ENCODE results near the gene TMEM45A.

The TMEM45A gene

DNA sequence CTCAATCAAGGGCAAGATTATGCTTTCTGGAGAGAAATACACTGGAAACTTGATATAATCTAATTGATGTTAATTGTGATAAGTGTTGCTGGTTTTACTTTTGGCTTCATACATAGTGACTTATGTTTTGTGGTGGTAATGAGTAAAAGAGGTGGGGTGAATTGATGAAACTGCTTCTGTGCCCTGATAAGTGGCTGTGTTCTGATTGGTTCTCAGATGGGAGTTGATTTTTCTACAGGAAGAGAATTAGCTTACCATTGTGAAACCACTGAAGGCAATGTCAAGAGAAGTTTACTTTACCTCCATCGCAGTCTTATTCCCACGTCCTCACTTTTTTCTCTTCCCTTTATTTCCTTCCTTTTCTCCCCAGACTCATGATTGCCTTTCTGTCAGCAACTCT is 23.8 kb downstream of the TMEM45A start:
- Histone ChIP-seq H3K27me3 (no peaks in the 10 kb centered on the region), H3K36me3 (no peaks in the 10 kb centered on the region), H3K4me1 (no peaks in the 10 kb centered on the region), H3K4me3 (no peak overlapping the region), H3K9ac (no peak overlapping the region), H3K4me2 (no peak overlapping the region), H3K9me3 (replicated peaks in 1 of 11) (no peaks in the 10 kb centered on the region), H4K20me1 (no peaks in the 10 kb centered on the region), H3K27ac (no peak overlapping the region)
- TF ChIP-seq Cebpa-rat (IDR thresholded peaks at IDR 0.05) = no peak

DNA sequence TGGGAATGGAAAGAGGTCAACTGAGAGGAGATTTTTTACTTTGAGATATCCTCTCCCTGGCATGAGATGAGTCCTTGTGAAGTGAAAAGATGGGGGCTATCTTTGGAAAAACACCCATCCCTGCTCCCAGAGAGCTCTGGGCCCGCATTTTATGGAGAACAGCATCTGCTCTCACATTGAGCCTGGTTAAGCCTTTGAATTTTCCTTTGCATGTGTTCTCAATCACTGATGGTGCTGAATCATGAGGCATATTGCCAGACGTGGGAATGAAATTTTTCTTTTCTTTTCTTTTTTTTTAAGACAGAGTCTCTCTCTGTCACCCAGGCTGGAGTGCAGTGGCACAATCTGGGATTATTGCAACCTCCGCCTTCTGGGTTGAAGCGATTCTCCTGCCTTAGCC is 24.4 kb downstream of the TMEM45A start:
- Histone ChIP-seq H3K4me3 (no peak overlapping the region), H3K27me3 (no peaks in the 10 kb centered on the region), H3K27ac (no peak overlapping the region), H3K4me1 (no peaks in the 10 kb centered on the region), H3K36me3 (no peaks in the 10 kb centered on the region), H4K20me1 (no peaks in the 10 kb centered on the region), H3K4me2 (no peak overlapping the region), H3K9me3 (replicated peaks in 1 of 11) (no peaks in the 10 kb centered on the region), H3K9ac (no peak overlapping the region)
- TF ChIP-seq Cebpa-rat (IDR thresholded peaks at IDR 0.05) = no peak

DNA sequence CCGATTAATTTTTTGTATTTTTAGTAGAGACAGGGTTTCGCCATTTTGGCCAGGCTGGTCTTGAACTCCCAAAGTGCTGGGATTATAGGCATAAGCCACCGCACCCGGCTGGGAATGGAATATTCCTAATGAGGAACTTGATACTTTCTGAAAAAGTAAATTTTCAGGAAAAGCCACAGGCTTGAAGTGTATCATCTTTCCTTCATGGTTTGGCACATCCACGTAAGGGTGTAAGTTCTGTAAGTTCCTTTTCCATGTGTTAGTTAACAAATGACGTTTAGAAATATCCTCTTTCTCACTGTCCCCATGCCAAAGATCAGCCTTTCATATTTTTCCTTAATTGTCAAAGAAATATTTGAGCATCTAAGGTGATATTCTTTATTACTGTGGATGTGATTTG is 24.9 kb downstream of the TMEM45A start:
- H3K27ac ChIP-seq = no peak overlapping the region
- H3K4me1 ChIP-seq = no peaks in the 10 kb centered on the region
- no peak overlapping the region for H3K9ac ChIP-seq
- no peak for TF ChIP-seq Cebpa-rat (IDR thresholded peaks at IDR 0.05)
- no peaks in the 10 kb centered on the region for H4K20me1 ChIP-seq
- no peak overlapping the region for H3K4me3 ChIP-seq
- no peak overlapping the region for H3K4me2 ChIP-seq
- H3K27me3 ChIP-seq = no peaks in the 10 kb centered on the region
- H3K36me3 ChIP-seq = no peaks in the 10 kb centered on the region
- no peaks in the 10 kb centered on the region for H3K9me3 ChIP-seq (replicated peaks in 1 of 11)

DNA sequence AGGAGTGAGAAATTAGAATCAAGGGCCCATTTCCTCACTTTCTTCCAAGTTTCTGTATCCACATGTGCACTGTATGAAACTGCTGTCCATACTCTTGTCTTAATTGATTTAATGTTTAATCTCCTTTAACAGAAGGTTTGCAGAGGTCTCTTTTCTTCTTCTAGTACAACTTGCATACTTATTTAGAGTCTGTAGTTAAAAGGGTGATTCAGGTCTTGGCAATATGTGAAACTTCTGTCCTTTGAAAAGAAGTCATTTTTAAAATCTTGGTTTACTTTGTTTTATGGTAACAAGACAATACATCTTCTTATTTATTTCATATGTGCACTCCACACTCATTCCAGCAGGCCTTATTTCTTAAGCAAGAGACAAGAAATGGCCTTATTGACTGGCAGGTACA is 25.8 kb downstream of the TMEM45A start:
- Histone ChIP-seq H3K9ac (no peak overlapping the region), H3K4me3 (no peak overlapping the region), H3K4me2 (no peak overlapping the region; a peak in 1 of 22 replicates), H3K9me3 (replicated peaks in 1 of 11) (no peaks in the 10 kb centered on the region), H4K20me1 (no peaks in the 10 kb centered on the region), H3K36me3 (no peaks in the 10 kb centered on the region), H3K4me1 (no peaks in the 10 kb centered on the region), H3K27ac (no peak overlapping the region), H3K27me3 (no peaks in the 10 kb centered on the region)
- no peak for TF ChIP-seq Cebpa-rat (IDR thresholded peaks at IDR 0.05)

DNA sequence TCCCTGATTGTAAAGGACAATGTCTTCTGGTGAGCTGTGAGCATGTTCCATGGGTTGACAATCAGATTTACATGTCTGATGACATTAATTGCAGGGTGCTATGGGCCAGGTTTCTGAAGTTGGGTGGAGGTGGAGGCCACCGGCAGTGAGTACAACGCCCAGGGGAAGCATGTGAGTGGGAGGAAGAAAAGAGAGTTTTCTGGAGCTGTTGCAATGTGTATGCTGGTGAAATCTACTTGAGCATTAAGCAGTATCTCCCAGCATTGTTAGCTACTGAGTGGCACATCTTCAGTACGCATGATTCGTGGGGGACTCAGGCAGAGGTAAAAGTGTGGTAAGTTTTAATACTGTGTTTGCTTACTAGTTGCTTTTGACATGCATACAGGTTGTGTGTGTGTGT is 26.6 kb downstream of the TMEM45A start:
- Histone ChIP-seq H3K9ac (no peak overlapping the region), H4K20me1 (no peaks in the 10 kb centered on the region), H3K4me1 (no peaks in the 10 kb centered on the region), H3K27me3 (no peaks in the 10 kb centered on the region), H3K4me2 (no peak overlapping the region), H3K27ac (no peak overlapping the region), H3K36me3 (no peaks in the 10 kb centered on the region), H3K4me3 (no peak overlapping the region), H3K9me3 (replicated peaks in 1 of 11) (no peaks in the 10 kb centered on the region)
- no peak for TF ChIP-seq Cebpa-rat (IDR thresholded peaks at IDR 0.05)

DNA sequence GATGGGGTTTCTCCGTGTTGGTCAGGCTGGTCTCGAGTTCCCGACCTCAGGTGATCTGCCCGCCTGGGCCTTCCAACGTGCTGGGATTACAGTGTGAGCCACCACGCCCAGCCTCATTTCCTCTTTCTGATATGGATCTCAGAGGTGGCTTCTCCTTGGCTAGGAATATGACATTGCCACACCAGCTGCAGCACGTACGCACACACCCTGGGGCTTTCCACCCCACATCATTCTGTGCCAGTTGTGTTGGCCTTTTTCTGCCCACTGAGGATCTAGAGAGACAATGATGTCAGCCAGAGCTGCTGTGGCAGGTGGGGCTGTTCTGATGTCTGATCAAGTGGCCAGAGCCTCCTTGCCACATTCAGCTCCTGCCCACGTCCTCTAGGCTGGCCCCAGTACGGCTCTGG is 29.0 kb downstream of the TMEM45A start:
- no peaks in the 10 kb centered on the region for H3K4me1 ChIP-seq
- TF ChIP-seq Cebpa-rat (IDR thresholded peaks at IDR 0.05) = no peak
- no peaks in the 10 kb centered on the region for H3K36me3 ChIP-seq
- H3K9ac ChIP-seq = no peak overlapping the region
- no peaks in the 10 kb centered on the region for H3K9me3 ChIP-seq (replicated peaks in 1 of 11)
- no peak overlapping the region for H3K4me3 ChIP-seq
- no peaks in the 10 kb centered on the region for H3K27me3 ChIP-seq
- H4K20me1 ChIP-seq = no peaks in the 10 kb centered on the region
- peak overlapping the region in 1 of 11 experiments; percentile 16; a peak in 1 of 22 replicates for H3K4me2 ChIP-seq
- H3K27ac ChIP-seq = no peak overlapping the region

DNA sequence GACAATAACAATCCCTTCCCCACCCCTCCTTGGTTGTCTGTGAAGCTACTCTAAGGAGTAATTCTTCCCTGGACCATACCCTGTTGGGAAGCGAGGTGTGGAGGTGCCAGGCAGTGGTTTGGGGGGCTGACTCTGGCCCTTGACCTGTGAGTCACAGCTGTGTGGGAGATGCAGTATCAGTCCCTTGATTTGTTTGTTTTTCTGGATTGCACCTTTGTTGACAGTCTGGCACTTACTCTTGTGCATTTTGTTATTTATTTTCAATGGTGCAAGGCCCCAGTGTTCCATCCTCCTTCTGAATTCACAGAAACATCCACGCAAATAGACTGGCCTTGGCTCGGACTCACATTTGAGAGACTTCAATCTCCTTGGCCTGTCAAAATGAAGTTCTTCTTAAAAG is 29.7 kb downstream of the TMEM45A start:
- Histone ChIP-seq H3K9me3 (replicated peaks in 1 of 11) (no peaks in the 10 kb centered on the region), H3K4me3 (no peak overlapping the region), H3K4me1 (no peaks in the 10 kb centered on the region), H3K27me3 (no peaks in the 10 kb centered on the region), H3K4me2 (no peak overlapping the region), H3K27ac (no peak overlapping the region), H3K36me3 (no peaks in the 10 kb centered on the region), H3K9ac (no peak overlapping the region), H4K20me1 (no peaks in the 10 kb centered on the region)
- TF ChIP-seq Cebpa-rat (IDR thresholded peaks at IDR 0.05) = no peak

DNA sequence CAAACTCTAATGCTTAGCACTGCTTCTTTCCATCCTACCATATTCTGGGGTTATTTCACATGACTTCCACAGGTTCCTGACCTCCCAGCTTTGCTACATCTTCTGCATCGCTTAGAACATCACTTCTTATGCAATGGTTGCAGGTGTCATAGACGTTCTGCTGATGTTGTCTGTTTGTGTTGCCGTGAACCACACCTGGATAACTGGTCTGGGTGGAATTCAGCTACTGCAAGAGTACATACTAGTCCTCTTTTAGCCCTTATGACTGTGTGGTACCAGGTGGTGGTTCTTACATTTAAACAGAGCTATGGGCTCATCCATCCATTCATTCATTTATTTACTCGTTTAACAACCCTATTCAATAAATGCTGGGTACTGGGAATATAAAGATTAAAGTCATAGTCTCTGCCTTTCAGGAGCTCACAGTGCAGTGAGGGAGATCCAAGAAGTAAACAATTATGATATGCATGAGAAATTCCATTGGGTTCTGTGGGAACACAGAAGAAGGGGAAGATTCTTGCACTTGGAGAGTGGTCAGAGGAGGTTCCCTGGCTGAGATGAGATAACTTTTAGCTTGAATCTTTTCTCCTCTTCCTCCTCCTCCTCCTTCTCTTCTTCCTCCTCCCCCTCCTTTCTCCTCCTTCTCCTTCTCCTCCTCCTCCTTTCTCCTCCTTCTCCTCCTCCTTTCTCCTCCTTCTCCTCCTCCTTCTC is 30.8 kb downstream of the TMEM45A start:
- Histone ChIP-seq H3K4me1 (no peaks in the 10 kb centered on the region), H3K4me2 (no peak overlapping the region), H3K27ac (no peak overlapping the region), H3K9ac (no peak overlapping the region), H3K4me3 (no peak overlapping the region), H3K9me3 (replicated peaks in 1 of 11) (no peaks in the 10 kb centered on the region), H3K27me3 (no peaks in the 10 kb centered on the region), H4K20me1 (no peaks in the 10 kb centered on the region), H3K36me3 (no peaks in the 10 kb centered on the region)
- no peak for TF ChIP-seq Cebpa-rat (IDR thresholded peaks at IDR 0.05)

DNA sequence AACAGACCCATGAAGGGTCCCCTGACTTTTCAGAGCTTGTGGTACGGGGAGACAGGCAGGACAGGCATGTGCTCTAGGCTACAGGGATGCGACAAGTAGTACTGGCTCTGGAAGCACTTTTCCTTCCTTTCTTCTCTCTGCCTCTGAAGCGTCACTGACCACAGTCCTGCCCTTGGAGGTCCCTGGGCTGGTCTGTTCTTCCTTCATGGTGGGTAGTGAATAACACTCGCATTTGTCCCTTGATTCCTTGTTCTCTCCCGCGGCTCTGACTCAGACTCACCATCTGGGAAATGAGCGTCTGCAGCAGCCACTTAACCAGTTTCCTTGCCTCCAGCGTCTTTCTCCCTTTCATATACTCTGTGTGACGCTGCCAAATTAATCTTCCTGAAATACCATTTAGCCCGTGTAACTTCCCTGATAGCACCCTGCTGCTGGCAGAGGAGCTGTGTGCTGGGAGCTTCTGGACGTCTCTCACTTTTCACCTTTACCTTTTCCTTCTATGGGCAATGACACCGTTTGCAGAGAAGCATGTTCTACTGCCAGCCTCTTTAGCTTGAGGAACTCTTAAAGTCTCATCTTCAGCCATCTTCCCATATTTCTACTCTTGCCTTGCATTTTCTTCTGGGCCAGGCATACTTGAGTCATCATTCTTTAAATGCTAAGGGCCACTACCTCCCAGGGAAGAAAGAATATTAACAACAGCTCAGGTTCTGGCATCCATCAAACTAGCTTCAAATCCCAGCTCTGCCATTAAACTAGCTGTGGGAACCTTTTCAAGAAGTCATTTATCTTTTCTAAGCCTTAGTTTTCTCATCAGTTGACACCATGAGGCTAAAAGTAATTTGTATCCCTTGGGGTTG is 33.6 kb downstream of the TMEM45A start:
- H3K27me3 ChIP-seq = no peaks in the 10 kb centered on the region
- no peaks in the 10 kb centered on the region for H3K36me3 ChIP-seq
- H4K20me1 ChIP-seq = no peaks in the 10 kb centered on the region
- no peak overlapping the region for H3K4me3 ChIP-seq
- H3K4me2 ChIP-seq = no peak overlapping the region
- H3K9me3 ChIP-seq (replicated peaks in 1 of 11) = no peaks in the 10 kb centered on the region
- no peaks in the 10 kb centered on the region for H3K4me1 ChIP-seq
- H3K27ac ChIP-seq = no peak overlapping the region
- TF ChIP-seq Cebpa-rat (IDR thresholded peaks at IDR 0.05) = no peak
- H3K9ac ChIP-seq = no peak overlapping the region

Data from BLaER1 treated with 17β-estradiol and CSF1 and Interleukin-3, amounts not matched to agents 10 nM and 100 nM (cell line).